HG02678 (cell line): ENCODE results near the gene JSRP1.

Experiments
- ATAC-seq: cut with Tn5 transposase; IDR thresholded peaks from one replicate; pipeline ENCODE4 v1.9.1; 2021; ENCODE audit warnings: mild to moderate bottlenecking, moderate library complexity; ENCODE audit not compliant: unreplicated experiment

The JSRP1 gene

GRCh38 chr19:2268480-2268830 is 12.2 kb upstream of the JSRP1 start:
- ATAC-seq, result no peak

GRCh38 chr19:2266183-2266993 is 10.2 kb upstream of the JSRP1 start:
- ATAC-seq, result no peak

- ATAC-seq, result no peak
Observed at GRCh38 chr19:2261438-2262172, 5.4 kb upstream of the JSRP1 start.

GRCh38 chr19:2260341-2260805 is 4.2 kb upstream of the JSRP1 start:
- ATAC-seq, result no peak

- ATAC-seq, result no peak
Observed at GRCh38 chr19:2259336-2259735, 3.1 kb upstream of the JSRP1 start.

GRCh38 chr19:2255112-2255845 is 938 bp downstream of the JSRP1 start:
- no peak for ATAC-seq

GRCh38 chr19:2254064-2254872 is 1.9 kb downstream of the JSRP1 start:
- no peak for ATAC-seq

GRCh38 chr19:2253106-2254063 is 2.8 kb downstream of the JSRP1 start:
- no peak for ATAC-seq

- ATAC-seq, result no peak
Observed at GRCh38 chr19:2252797-2253105, 3.5 kb downstream of the JSRP1 start.

GRCh38 chr19:2252055-2252796 is 4.0 kb downstream of the JSRP1 start:
- no peak for ATAC-seq

GRCh38 chr19:2251106-2252054 is 4.8 kb downstream of the JSRP1 start:
- ATAC-seq, result no peak

- no peak for ATAC-seq
Observed at GRCh38 chr19:2250766-2251105, 5.5 kb downstream of the JSRP1 start.

- no peak for ATAC-seq
Observed at GRCh38 chr19:2249880-2250765, 6.1 kb downstream of the JSRP1 start.

GRCh38 chr19:2249010-2249866 is 7.0 kb downstream of the JSRP1 start, which contains the start of gene AMH:
Gene AMH, plus strand, starts transcription at chr19:2249323. Its CDS starts 10 bp downstream, at chr19:2249333.
- ATAC-seq, result no peak

GRCh38 chr19:2248136-2249009 is 7.8 kb downstream of the JSRP1 start:
- ATAC-seq, result no peak
